ENCODE measurements around the gene RDH11. TPM values are rescaled to one million over a fixed set of nuclear protein-coding genes. Genes with fewer than 3 reads are reported as not detected.
"Not testable (repeated sequence)": the region's sequence is repeated elsewhere in the genome, so short reads cannot be mapped to it uniquely, and the experiment has no call there.

Gene RDH11
- polyA plus RNA-seq, 1 of the 3 experiments (the other 2 are of a cell fraction), result 44.7 TPM

GRCh38 chr14:67710209-67710608 is 14.6 kb upstream of the RDH11 start:
- no peak for DNase-seq
- no peak overlapping the region for H3K27ac ChIP-seq (ENCODE audit: low read depth in 2 of 2, low read length in 1 of 2)
- TF ChIP-seq ZBTB33 (IDR thresholded peaks at IDR 0.05; ENCODE audit: borderline replicate concordance, low read depth) (no peak), SIN3A (IDR thresholded peaks at IDR 0.05; ENCODE audit: borderline replicate concordance, low read depth, low read length) (no peak), RXRA (IDR thresholded peaks at IDR 0.05; ENCODE audit: borderline replicate concordance, low read depth) (no peak), MEF2A (IDR thresholded peaks at IDR 0.05; ENCODE audit: borderline replicate concordance, low read depth) (no peak), MAX (IDR thresholded peaks at IDR 0.05; ENCODE audit: low read depth) (no peak), EZH2phosphoT487 (IDR thresholded peaks at IDR 0.05; ENCODE audit: borderline replicate concordance, low read depth) (no peak), MXI1 (IDR thresholded peaks at IDR 0.05; ENCODE audit: low read depth, low read length) (no peak), SMC3 (IDR thresholded peaks at IDR 0.05; ENCODE audit: low read depth, low read length) (no peak), EP300 (IDR thresholded peaks at IDR 0.05; ENCODE audit: borderline replicate concordance in 1 of 2, low read depth in 1 of 2, low read length in 1 of 2) (no peak)
- 31% methylated on average over 2 of the region's 2 CpGs for WGBS (ENCODE audit: low lambda C conversion rate)
- no peaks in the 10 kb centered on the region for H3K36me3 ChIP-seq (replicated peaks in 1 of 2; ENCODE audit: control insufficient read depth in 1 of 2, insufficient read depth in 2 of 2, low read length in 1 of 2)
- H3K9me3 ChIP-seq, result peaks cover 14% of the 10 kb centered on the region
- H3F3A ChIP-seq (replicated peaks; ENCODE audit: insufficient read depth), result no peaks in the 10 kb centered on the region
- H2AFZ ChIP-seq (ENCODE audit: low read depth), result no peak overlapping the region
- no peaks in the 10 kb centered on the region for H4K20me1 ChIP-seq (ENCODE audit: insufficient read depth)
- H3K27me3 ChIP-seq (ENCODE audit: insufficient read depth), result no peaks in the 10 kb centered on the region
- no peaks in the 10 kb centered on the region for H3K9me2 ChIP-seq
- ChIA-PET CTCF (interaction anchor here (1.2 to 11.0 kb wide), 5 partner anchors 15 to 283 kb away, joined by 3 to 208 read pairs (median 5); partner anchors contain the start of gene RDH11), POLR2A (no interaction called here)
- no peak overlapping the region for H3K4me3 ChIP-seq (ENCODE audit: low read depth in 2 of 2, low read length in 1 of 2)
- no peaks in the 10 kb centered on the region for H3K79me2 ChIP-seq (ENCODE audit: insufficient read depth)
- no peak overlapping the region for H3K4me2 ChIP-seq
- H3K4me1 ChIP-seq (ENCODE audit: control insufficient read depth in 1 of 2, insufficient read depth in 2 of 2, low read depth in 1 of 2, low read length in 1 of 2), result no peaks in the 10 kb centered on the region
- no peak overlapping the region for H3K9ac ChIP-seq

- 0% methylated on average over 1 of the region's 1 CpG for WGBS (ENCODE audit: low lambda C conversion rate)
- CTCF ChIA-PET, result interaction anchor here (1.2 to 11.0 kb wide), 2 partner anchors 128 to 283 kb away, joined by 3 to 208 read pairs; no protein-coding TSS in a partner anchor
- H4K20me1 ChIP-seq (ENCODE audit: insufficient read depth); DNase-seq; H2AFZ ChIP-seq (ENCODE audit: low read depth); H3K4me1 ChIP-seq (ENCODE audit: control insufficient read depth in 1 of 2, insufficient read depth in 2 of 2, low read depth in 1 of 2, low read length in 1 of 2); H3K9me2 ChIP-seq; H3K27me3 ChIP-seq (ENCODE audit: insufficient read depth); H3K9ac ChIP-seq; H3K4me3 ChIP-seq (ENCODE audit: low read depth in 2 of 2, low read length in 1 of 2); H3K79me2 ChIP-seq (ENCODE audit: insufficient read depth); H3K36me3 ChIP-seq (replicated peaks in 1 of 2; ENCODE audit: control insufficient read depth in 1 of 2, insufficient read depth in 2 of 2, low read length in 1 of 2); H3F3A ChIP-seq (replicated peaks; ENCODE audit: insufficient read depth); H3K27ac ChIP-seq (ENCODE audit: low read depth in 2 of 2, low read length in 1 of 2); H3K4me2 ChIP-seq; POLR2A ChIA-PET: not testable (repeated sequence)
- H3K9me3 ChIP-seq, result peaks cover 14% of the 10 kb centered on the region
These were observed 14.2 kb upstream of the RDH11 start for GRCh38 chr14:67709796-67710195.

- POLR2A ChIA-PET, result not testable (repeated sequence)
- CTCF ChIA-PET, result interaction anchor here (1.2 to 11.0 kb wide), 2 partner anchors 128 to 282 kb away, joined by 3 to 208 read pairs; no protein-coding TSS in a partner anchor
- H3K9me3 ChIP-seq, result peaks cover 14% of the 10 kb centered on the region
These were observed 13.8 kb upstream of the RDH11 start for GRCh38 chr14:67709346-67709745.

More at GRCh38 chr14:67709346-67709745, 13.8 kb upstream of the RDH11 start:
- not testable (repeated sequence) for H3K79me2 ChIP-seq (ENCODE audit: insufficient read depth); H3K27me3 ChIP-seq (ENCODE audit: insufficient read depth); H3K9ac ChIP-seq; H3K27ac ChIP-seq (ENCODE audit: low read depth in 2 of 2, low read length in 1 of 2); H3K9me2 ChIP-seq; DNase-seq; H3K4me3 ChIP-seq (ENCODE audit: low read depth in 2 of 2, low read length in 1 of 2); H2AFZ ChIP-seq (ENCODE audit: low read depth); H4K20me1 ChIP-seq (ENCODE audit: insufficient read depth); H3K36me3 ChIP-seq (replicated peaks in 1 of 2; ENCODE audit: control insufficient read depth in 1 of 2, insufficient read depth in 2 of 2, low read length in 1 of 2); H3F3A ChIP-seq (replicated peaks; ENCODE audit: insufficient read depth); H3K4me2 ChIP-seq; H3K4me1 ChIP-seq (ENCODE audit: control insufficient read depth in 1 of 2, insufficient read depth in 2 of 2, low read depth in 1 of 2, low read length in 1 of 2)

All from SK-N-SH (cell line).